Esophagus muscularis mucosa (tissue), 4 donors: ENCODE measurements around the gene SOX9. TPM values are rescaled to one million over a fixed set of nuclear protein-coding genes. Genes with fewer than 3 reads are reported as not detected.

Source experiments
- DNase-seq: peaks from one replicate; pipeline ENCODE4 v3.0.0-alpha.2; 2017; ENCODE audit errors: extremely low spot score
- H3K27ac ChIP-seq, 4 donors: fragments of 200-600 bp; sonication (generic); replicated peaks in 1 of 4; 1 replicate in 3 of 4; 2 replicates in 1 of 4; pipeline ENCODE4 v1.5.1; 2016 to 2019; ENCODE audit warnings: mild to moderate bottlenecking in 1 of 4
- H3K27me3 ChIP-seq, 4 donors: fragments of 200-600 bp; sonication (generic); one replicate each; pipeline versions ENCODE4 v1.5.1 to v1.6.0; 2016 to 2019
- H3K36me3 ChIP-seq, 4 donors: fragments of 200-600 bp; sonication (generic); one replicate each; pipeline ENCODE4 v1.5.1; 2016 to 2019
- H3K4me1 ChIP-seq, 4 donors: fragments of 200-600 bp; sonication (generic); one replicate each; pipeline ENCODE4 v1.5.1; 2016 to 2019
- H3K4me3 ChIP-seq, 4 donors: fragments of 200-600 bp; sonication (generic); 1 replicate in 2 of 4; 2 replicates in 2 of 4; pipeline ENCODE4 v1.5.1; 2016 to 2019; ENCODE audit warnings: mild to moderate bottlenecking in 4 of 4, moderate library complexity in 1 of 4
- H3K9me3 ChIP-seq, 4 donors: fragments of 200-600 bp; sonication (generic); 1 replicate in 3 of 4; 2 replicates in 1 of 4; pipeline ENCODE4 v1.5.1; 2016 to 2019
- EP300 ChIP-seq: sonication (generic); formaldehyde crosslinking; IDR thresholded peaks from one replicate; pipeline ENCODE4 v1.6.1; 2017; ENCODE audit warnings: antibody characterized with exemption
- POLR2A ChIP-seq: fragments of 450-650 bp; IDR thresholded peaks from one replicate; pipeline ENCODE4 v1.6.1; 2017; ENCODE audit warnings: antibody characterized with exemption, moderate library complexity, mild to moderate bottlenecking, low read depth
- POLR2AphosphoS5 ChIP-seq, 2 donors: sonication (generic); formaldehyde crosslinking; IDR thresholded peaks; one replicate each; pipeline ENCODE4 v1.6.1; 2017; ENCODE audit warnings: antibody characterized with exemption in 2 of 2
- WGBS: methylation state at CpG from one replicate; pipeline ENCODE4 v1.1.5; 2018; 5-methylcytosine and 5-hydroxymethylcytosine counted together
- intact Hi-C: fragments of 100-400 bp; cut with DNase I; formaldehyde crosslinking; loops from one replicate; pipeline ENCODE4 v1.15.1; 2023
- total RNA-seq, 4 donors: library from RNA; depleted of rRNA; stranded (reverse); fragments of >200 nt; gene quantifications; one replicate each; pipeline versions ENCODE4 v1.1.0 to v1.2.1, GENCODE V29; 2016
- TF ChIP-seq, protein P1 (sequence below), 3 experiments: fragments of 200-600 bp in 2 of 3; fragments of 450-650 bp in 1 of 3; sonication (generic) in 2 of 3; IDR thresholded peaks; one replicate each; pipeline ENCODE4 v1.5.1; 2017 to 2019; ENCODE audit warnings: antibody characterized with exemption in 3 of 3, mild to moderate bottlenecking in 2 of 3, moderate library complexity in 1 of 3

The SOX9 gene
- total RNA-seq, 4 donors from 2014 or later, result 1.4 to 3.7 (median 1.9) TPM

DNA sequence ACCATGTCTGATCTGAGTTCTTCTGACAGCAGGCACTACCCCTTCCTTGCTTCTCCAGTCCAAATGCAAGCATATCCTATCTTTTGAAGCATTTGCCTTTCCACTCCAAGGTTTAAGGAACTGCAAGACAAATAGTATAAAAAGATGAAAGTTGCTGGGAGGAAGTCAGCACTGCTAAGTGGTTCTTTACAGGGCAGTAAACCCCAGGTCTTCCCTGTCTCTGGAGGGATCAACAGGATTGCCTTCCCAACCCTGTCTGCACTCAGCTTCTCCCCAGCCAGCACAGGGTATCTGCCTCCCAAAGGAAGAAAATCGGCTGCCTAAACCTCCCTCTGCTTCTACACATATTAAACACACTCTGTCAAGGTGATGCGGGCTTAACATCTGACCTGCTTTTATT lies 46.8 kb downstream of the SOX9 start:
- H3K27me3 ChIP-seq, result peaks cover 0 to 25% (median 0%) of the 10 kb centered on the region in 4 donors
- no peak for DNase-seq
- no peak overlapping the region for H3K27ac ChIP-seq
- intact Hi-C loops, result no loop called here
- H3K4me1 ChIP-seq, result peaks cover 0 to 10% (median 0%) of the 10 kb centered on the region in 4 donors
- H3K9me3 ChIP-seq, result no peaks in the 10 kb centered on the region
- no peaks in the 10 kb centered on the region for H3K36me3 ChIP-seq
- 64% methylated on average over 2 of the region's 2 CpGs for WGBS
- no peak for TF ChIP-seq EP300
- TF ChIP-seq, protein P1, sequence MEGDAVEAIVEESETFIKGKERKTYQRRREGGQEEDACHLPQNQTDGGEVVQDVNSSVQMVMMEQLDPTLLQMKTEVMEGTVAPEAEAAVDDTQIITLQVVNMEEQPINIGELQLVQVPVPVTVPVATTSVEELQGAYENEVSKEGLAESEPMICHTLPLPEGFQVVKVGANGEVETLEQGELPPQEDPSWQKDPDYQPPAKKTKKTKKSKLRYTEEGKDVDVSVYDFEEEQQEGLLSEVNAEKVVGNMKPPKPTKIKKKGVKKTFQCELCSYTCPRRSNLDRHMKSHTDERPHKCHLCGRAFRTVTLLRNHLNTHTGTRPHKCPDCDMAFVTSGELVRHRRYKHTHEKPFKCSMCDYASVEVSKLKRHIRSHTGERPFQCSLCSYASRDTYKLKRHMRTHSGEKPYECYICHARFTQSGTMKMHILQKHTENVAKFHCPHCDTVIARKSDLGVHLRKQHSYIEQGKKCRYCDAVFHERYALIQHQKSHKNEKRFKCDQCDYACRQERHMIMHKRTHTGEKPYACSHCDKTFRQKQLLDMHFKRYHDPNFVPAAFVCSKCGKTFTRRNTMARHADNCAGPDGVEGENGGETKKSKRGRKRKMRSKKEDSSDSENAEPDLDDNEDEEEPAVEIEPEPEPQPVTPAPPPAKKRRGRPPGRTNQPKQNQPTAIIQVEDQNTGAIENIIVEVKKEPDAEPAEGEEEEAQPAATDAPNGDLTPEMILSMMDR (IDR thresholded peaks at IDR 0.05), result no peak
- no peak for TF ChIP-seq POLR2A
- TF ChIP-seq POLR2AphosphoS5 (IDR thresholded peaks at IDR 0.05), result no peak
- no peak overlapping the region for H3K4me3 ChIP-seq

DNA sequence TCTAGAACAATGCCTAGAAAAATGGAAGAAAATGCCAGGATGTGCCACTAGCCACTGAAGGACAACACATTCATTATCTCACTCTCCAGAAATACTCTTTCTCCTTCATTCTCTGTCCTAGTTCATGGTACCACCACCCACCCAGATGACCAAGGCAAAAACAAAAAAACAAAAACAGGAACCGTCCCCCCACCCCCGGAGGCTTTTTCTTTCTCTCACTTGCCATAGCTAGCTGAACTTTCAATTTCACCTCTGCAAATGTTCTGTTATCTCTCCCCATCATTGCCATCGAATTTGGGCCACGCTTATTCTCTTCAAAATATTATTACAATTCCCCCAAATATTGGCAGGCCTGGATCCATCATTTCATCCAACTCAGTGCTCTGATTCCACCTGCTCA lies 49.0 kb downstream of the SOX9 start:
- Histone ChIP-seq H3K9me3 (no peaks in the 10 kb centered on the region), H3K27ac (no peak overlapping the region), H3K4me1 (peaks cover 0 to 10% (median 0%) of the 10 kb centered on the region in 4 donors), H3K36me3 (no peaks in the 10 kb centered on the region), H3K4me3 (no peak overlapping the region), H3K27me3 (peaks cover 0 to 25% (median 0%) of the 10 kb centered on the region in 4 donors)
- DNase-seq, result no peak
- 83% methylated on average over 4 of the region's 4 CpGs for WGBS
- TF ChIP-seq POLR2A, result no peak
- TF ChIP-seq POLR2AphosphoS5 (IDR thresholded peaks at IDR 0.05), result no peak
- TF ChIP-seq, protein P1 (IDR thresholded peaks at IDR 0.05), result no peak
- no peak for TF ChIP-seq EP300
- intact Hi-C loops, result no loop called here

DNA sequence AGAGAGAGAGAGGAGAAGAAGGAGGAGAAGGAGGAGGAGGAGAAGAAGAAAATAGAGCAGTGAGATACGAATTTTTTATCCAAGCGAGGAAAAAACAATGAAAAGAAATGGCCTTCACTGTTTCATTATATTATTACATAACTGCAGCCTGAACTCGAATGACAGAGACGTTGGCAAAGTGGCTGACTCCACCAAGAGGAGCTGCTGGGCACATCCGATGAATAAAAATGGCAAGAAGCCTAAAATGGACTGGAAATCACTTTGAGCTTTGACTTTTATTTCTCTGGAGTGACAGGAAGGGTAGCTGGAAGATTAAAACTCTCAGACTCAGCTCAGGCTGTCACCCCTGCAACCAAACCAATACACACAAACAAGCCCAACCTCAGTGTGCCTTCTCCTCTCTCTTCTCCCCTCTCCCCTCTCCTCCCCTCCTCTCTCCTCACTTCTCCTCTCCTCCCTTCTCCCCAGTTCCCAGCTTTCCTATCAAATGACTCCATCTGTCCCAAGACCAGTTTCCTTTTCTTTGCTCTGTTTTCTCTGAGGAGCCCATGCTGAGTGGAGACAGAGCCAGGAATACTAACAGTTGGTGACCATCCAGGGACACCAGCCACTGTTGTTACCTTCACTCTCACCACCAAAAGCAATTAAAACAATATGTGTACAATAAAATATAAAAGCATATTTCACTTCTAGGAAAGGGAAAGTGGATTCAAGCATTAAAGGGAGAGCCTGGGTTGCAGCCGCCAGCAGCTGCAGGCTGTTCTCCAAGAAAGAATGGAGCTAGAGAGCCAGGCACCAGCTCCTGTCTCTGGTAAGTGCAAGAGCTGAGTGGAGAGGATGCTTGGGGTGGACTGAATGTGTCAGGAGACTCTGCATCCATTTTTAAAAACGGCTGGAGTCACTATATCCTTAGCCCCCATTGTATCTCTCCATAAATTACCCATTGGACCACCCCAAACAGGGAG lies 51.2 kb downstream of the SOX9 start:
- intact Hi-C loops, result no loop called here
- WGBS, result 48% methylated on average over 7 of the region's 7 CpGs
- H3K9me3 ChIP-seq, result no peaks in the 10 kb centered on the region
- H3K4me3 ChIP-seq, result no peak overlapping the region
- H3K36me3 ChIP-seq, result no peaks in the 10 kb centered on the region
- no peak overlapping the region for H3K27ac ChIP-seq
- H3K27me3 ChIP-seq, result peaks cover 0 to 25% (median 0%) of the 10 kb centered on the region in 4 donors
- no peak for TF ChIP-seq EP300
- TF ChIP-seq, protein P1 (IDR thresholded peaks at IDR 0.05), result no peak
- no peak for TF ChIP-seq POLR2AphosphoS5 (IDR thresholded peaks at IDR 0.05)
- no peak for TF ChIP-seq POLR2A
- H3K4me1 ChIP-seq, result peaks cover 0 to 10% (median 0%) of the 10 kb centered on the region in 4 donors
- no peak for DNase-seq

DNA sequence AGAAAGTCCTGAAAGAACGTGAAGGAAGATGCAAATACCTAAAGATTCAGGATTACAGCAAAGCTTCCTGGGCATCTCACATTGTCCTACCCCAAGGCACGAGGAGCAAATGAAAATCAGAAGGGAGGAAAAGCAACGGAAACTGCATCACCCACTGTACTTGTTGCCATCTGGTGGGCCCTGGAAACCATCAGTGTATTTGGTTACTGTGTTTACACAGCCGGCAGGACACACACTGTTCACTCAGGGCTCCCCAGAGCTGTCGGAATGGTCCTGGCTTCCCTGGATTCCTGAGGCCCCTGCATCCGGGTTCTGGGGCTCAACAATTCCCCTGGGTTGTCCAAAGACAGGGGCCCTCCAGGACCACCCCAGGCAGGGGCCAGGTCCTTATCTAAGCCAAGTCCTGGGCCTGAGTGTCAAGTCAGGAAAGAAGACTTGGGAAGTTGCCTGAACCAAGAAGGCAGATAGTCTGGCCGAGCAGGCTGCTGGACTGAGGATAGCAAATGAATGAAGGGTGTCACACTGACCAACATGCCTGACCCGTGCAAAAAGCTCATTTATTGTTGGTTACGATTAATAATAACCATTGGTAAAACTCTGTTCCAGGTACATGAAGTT lies 52.8 kb downstream of the SOX9 start:
- Histone ChIP-seq H3K4me3 (no peak overlapping the region), H3K4me1 (peaks cover 0 to 10% (median 0%) of the 10 kb centered on the region in 4 donors), H3K27ac (no peak overlapping the region), H3K27me3 (peaks cover 0 to 18% (median 0%) of the 10 kb centered on the region in 4 donors), H3K9me3 (no peaks in the 10 kb centered on the region), H3K36me3 (no peaks in the 10 kb centered on the region)
- TF ChIP-seq, protein P1 (IDR thresholded peaks at IDR 0.05), result no peak
- no peak for TF ChIP-seq POLR2AphosphoS5 (IDR thresholded peaks at IDR 0.05)
- no peak for DNase-seq
- 70% methylated on average over 8 of the region's 9 CpGs for WGBS
- intact Hi-C loops, result no loop called here
